Psoas muscle (tissue), 8 donors: ENCODE results near the gene SLC16A1. TPM values are rescaled to one million over a fixed set of nuclear protein-coding genes. Genes with fewer than 3 reads are reported as not detected.

Experiments
- ATAC-seq, 4 donors: fragments of 200-7000 bp; cut with Tn5 transposase; one replicate each; pipeline ENCODE4 v1.9.1; 2020; ENCODE audit warnings: moderate library complexity in 3 of 4, mild to moderate bottlenecking in 2 of 4
- DNase-seq, 2 donors: peaks; one replicate each; pipeline ENCODE4 v3.0.0-alpha.2; 2020
- H3K27ac ChIP-seq: fragments of 200-600 bp; one replicate; pipeline ENCODE4 v1.8.0; 2022
- H3K27me3 ChIP-seq, 3 donors: fragments of 200-600 bp in 1 of 3; one replicate each; pipeline versions ENCODE4 v1.6.1 to v1.8.0; 2013 to 2022; ENCODE audit warnings: low read length in 2 of 3, mild to moderate bottlenecking in 2 of 3, moderate library complexity in 1 of 3; ENCODE audit not compliant: insufficient read depth in 3 of 3
- H3K36me3 ChIP-seq, 2 donors: fragments of 200-600 bp in 1 of 2; one replicate each; pipeline versions ENCODE4 v1.6.1 to v1.8.0; 2013 to 2022; ENCODE audit warnings: low read depth in 1 of 2, mild to moderate bottlenecking in 1 of 2, moderate library complexity in 1 of 2; ENCODE audit not compliant: insufficient read depth in 1 of 2
- H3K4me1 ChIP-seq: fragments of 200-600 bp; one replicate; pipeline ENCODE4 v1.8.0; 2022
- H3K4me3 ChIP-seq: fragments of 200-600 bp; one replicate; pipeline ENCODE4 v1.8.0; 2022; ENCODE audit warnings: mild to moderate bottlenecking
- H3K9me3 ChIP-seq: fragments of 200-600 bp; one replicate; pipeline ENCODE4 v1.8.0; 2022
- WGBS, 3 donors: extraction: QIAGEN DNeasy Blood & Tissue Kit; methylation state at CpG; one replicate each; pipeline versions ENCODE4 v1.1.6 to v1.1.7; 2013; 5-methylcytosine and 5-hydroxymethylcytosine counted together
- intact Hi-C, 2 donors: fragments of 100-400 bp; cut with DNase I; formaldehyde crosslinking; loops; one replicate each; pipeline versions ENCODE4 v1.11.0 to v1.14.2; 2022
- polyA plus RNA-seq, 3 donors: library from polyadenylated mRNA; stranded (reverse); fragments of 200-250 nt; gene quantifications; one replicate each; pipeline ENCODE4 v1.2.3, GENCODE V29; 2013
- total RNA-seq, 4 donors: library from RNA; stranded (reverse); fragmentation: NEBNext Ultra II Directional in 2 of 4; extraction: Animal tissue kit (Norgen Biotek cat#: 25700) in 2 of 4; gene quantifications; one replicate each; pipeline versions ENCODE4 v1.2.1 to v1.2.4, GENCODE V29; 2021 to 2023
- TF ChIP-seq, protein P1 (sequence below): fragments of 200-600 bp; IDR thresholded peaks from one replicate; pipeline ENCODE4 v1.8.0; 2022; ENCODE audit warnings: antibody characterized with exemption
- donor health status: healthy with polysubstance abuse.
- donor health status: DM: no; HTN: no; CAD: no; lungs with moderate emphysema.
- donor health status: Bipolar disorder and iron deficiency.
- donor health status: healthy.
- donor health status: DM: yes; HTN: yes; CAD: no.
- donor health status: DM: no; HTN: no; CAD: no.
- donor health status: DM: no; HTN: no; CAD: no.
- donor health status: DM: yes; HTN: yes; CAD: no.

Gene SLC16A1
- total and polyA plus RNA-seq, 7 donors, result 23.9 to 78.9 (median 51.3) TPM

DNA sequence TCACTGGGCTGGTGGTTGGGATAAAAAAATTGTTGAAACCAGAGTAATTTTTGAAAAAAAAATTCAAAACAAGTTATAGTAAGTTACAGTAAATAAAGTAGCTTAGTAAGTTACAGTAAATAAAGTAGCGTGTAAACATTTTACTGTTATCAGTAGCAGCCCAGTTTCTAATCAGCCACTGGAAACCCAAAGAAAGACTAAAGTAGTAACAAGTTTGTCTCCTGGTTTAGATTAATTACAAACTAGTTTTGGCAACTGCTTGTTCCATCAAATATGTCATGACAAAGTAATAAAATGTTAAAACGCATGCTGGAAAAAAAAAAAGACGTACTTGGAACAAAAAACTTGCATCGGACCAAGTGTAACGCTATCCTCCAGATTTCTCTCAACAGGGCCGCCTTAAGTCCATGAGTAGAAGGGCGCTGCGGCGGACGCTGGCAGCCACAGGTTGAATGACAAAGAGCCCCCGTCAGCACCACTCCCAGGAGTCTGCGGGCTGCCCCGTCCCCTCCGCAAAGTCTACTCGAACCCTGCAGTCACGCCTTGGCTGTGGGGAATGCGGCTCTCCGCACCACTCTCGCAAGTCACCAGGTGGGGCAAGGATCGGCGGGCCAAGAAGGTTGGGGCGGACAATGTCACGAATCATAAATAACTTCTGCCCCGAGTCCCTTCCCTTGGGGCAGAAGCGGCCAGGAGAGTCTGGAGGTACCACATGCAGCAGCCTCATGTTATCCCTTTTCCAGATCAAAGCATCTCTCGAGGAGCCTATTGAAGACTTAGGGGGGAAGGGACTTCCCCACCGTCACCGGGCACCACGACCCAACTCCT lies 837 bp downstream of the SLC16A1 start:
- TF ChIP-seq, protein P1, sequence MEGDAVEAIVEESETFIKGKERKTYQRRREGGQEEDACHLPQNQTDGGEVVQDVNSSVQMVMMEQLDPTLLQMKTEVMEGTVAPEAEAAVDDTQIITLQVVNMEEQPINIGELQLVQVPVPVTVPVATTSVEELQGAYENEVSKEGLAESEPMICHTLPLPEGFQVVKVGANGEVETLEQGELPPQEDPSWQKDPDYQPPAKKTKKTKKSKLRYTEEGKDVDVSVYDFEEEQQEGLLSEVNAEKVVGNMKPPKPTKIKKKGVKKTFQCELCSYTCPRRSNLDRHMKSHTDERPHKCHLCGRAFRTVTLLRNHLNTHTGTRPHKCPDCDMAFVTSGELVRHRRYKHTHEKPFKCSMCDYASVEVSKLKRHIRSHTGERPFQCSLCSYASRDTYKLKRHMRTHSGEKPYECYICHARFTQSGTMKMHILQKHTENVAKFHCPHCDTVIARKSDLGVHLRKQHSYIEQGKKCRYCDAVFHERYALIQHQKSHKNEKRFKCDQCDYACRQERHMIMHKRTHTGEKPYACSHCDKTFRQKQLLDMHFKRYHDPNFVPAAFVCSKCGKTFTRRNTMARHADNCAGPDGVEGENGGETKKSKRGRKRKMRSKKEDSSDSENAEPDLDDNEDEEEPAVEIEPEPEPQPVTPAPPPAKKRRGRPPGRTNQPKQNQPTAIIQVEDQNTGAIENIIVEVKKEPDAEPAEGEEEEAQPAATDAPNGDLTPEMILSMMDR, result no peak

DNA sequence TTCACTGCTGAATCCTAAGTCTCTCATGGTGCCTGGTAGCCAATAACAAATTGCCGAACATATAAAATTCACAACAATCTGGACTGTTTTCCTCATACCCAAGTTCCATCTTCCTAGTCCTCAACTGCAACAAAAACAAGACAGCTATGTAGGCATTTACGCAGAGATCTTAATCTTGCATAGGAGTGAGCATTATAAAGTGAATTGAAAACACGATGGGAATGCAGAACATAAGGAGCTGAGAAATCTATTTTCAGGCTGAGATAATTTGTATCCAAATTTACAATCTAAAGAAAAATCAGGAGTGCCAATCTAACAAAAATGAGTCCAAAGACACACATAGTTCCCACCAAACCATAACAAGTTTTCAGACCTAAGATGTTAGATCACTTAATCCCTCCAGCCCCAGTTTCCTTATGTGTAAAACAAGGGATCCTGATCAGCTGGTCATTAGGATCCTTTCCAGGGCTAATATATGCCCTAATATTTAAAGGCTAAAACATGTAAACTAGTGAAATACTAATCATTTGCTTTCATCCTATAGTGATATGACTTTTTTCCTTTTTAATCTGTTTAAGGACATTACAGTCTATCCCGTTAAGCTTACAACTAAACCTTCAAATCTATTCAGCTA lies 1.9 kb downstream of the SLC16A1 start:
- H3K27ac ChIP-seq, result peak overlapping the region; percentile 96
- TF ChIP-seq, protein P1, result no peak
- WGBS, 3 donors, result 45 to 64% (median 52%) methylated on average over 4 of the region's 4 CpGs
- H3K4me3 ChIP-seq, result peak overlapping the region; percentile 77
- no peaks in the 10 kb centered on the region for H3K9me3 ChIP-seq
- peaks cover 21% of the 10 kb centered on the region for H3K4me1 ChIP-seq
- H3K27me3 ChIP-seq, result no peaks in the 10 kb centered on the region
- no peak for ATAC-seq
- no peak for DNase-seq
- intact Hi-C loops, result loop anchor here in 1 of 2 donors (2.0 to 10.0 kb wide), 3 partner anchors 19 to 239 kb away; partner anchors contain the start of gene PPM1J
- H3K36me3 ChIP-seq, result no peaks in the 10 kb centered on the region

More for the DNA sequence above, 837 bp downstream of the SLC16A1 start:
- ATAC-seq (peak; percentile 43 to 60 (median 54)), DNase-seq (peak; percentile 63 to 79)
- WGBS, 3 donors, result 1 to 3% (median 2%) methylated on average over 29 of the region's 29 CpGs
- H3K4me3 ChIP-seq, result peak overlapping the region; percentile 77
- peak overlapping the region; percentile 96 for H3K27ac ChIP-seq
- no peaks in the 10 kb centered on the region for H3K9me3 ChIP-seq
- H3K36me3 ChIP-seq, result peaks cover 1 to 2% of the 10 kb centered on the region in 2 donors
- intact Hi-C loops, result loop anchor here (2.0 to 10.0 kb wide), 7 partner anchors 20 to 240 kb away; partner anchors contain the start of genes LRIG2 (in 1 of the 2) and PPM1J (in 1 of the 2)
- H3K27me3 ChIP-seq, result no peaks in the 10 kb centered on the region
- peaks cover 21% of the 10 kb centered on the region for H3K4me1 ChIP-seq

DNA sequence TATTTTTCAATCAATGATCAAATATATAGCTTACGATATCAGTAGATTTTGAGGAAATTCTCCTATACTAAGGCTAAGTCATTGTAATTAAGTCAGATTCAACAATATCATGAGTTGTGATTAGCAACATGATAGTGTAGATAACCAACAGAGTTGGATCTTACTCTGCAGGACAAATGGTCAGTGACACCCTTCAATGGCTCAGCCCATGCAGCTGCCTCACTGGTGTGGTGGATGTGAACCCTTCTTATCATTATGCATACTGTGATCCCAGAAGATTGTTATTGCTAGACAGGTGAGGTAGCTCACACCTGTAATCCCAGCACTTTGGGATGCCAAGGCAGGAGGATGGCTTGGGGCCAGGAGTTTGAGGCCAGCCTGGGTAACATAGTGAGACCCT lies 5.6 kb downstream of the SLC16A1 start:
- WGBS, 3 donors, result 99 to 100% (median 100%) methylated on average over 1 of the region's 1 CpG
- DNase-seq (no peak), ATAC-seq (no peak)
- Histone ChIP-seq H3K27me3 (no peaks in the 10 kb centered on the region), H3K9me3 (no peaks in the 10 kb centered on the region), H3K4me3 (no peak overlapping the region), H3K27ac (no peak overlapping the region), H3K4me1 (peaks cover 30% of the 10 kb centered on the region), H3K36me3 (no peaks in the 10 kb centered on the region)
- TF ChIP-seq, protein P1, result no peak
- intact Hi-C loops, result loop anchor here in 1 of 2 donors (10.0 kb wide), 1 partner anchor 236 kb away; the partner anchor contains the start of gene PPM1J

DNA sequence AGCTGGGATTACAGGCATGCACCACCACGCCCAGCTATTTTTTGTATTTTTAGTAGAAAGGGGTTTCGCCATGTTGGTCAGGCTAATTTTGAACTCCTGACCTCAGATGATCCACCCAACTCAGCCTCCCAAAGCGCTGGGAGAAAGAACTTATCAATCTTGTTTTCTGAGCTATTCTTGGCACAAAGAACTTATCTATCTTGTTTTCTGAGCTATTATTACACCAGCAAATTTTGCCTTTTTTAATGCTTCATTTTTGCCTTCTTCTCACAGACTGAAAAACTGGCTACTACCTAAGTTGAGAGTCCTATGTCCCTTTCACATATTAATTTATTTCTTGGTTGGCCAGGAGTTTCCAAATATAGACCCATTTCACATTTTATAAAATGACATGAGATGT lies 9.3 kb downstream of the SLC16A1 start:
- Histone ChIP-seq H3K27me3 (no peaks in the 10 kb centered on the region), H3K27ac (no peak overlapping the region), H3K4me3 (no peak overlapping the region), H3K36me3 (no peaks in the 10 kb centered on the region), H3K4me1 (peaks cover 12% of the 10 kb centered on the region), H3K9me3 (no peaks in the 10 kb centered on the region)
- intact Hi-C loops, result no loop called here
- ATAC-seq (no peak), DNase-seq (no peak)
- TF ChIP-seq, protein P1, result no peak
- WGBS, 3 donors, result 86 to 95% (median 87%) methylated on average over 3 of the region's 3 CpGs
